Spleen (tissue), 11 donors: ENCODE data around the gene PRKCH. TPM values are rescaled to one million over a fixed set of nuclear protein-coding genes. Genes with fewer than 3 reads are reported as not detected.

Experiments used
- DNase-seq: peaks from one replicate; pipeline ENCODE4 v3.0.0-alpha.2; 2020
- H3K27ac ChIP-seq, 8 donors: fragments of 200-600 bp; sonication (generic) in 7 of 8; 1 replicate in 4 of 8; 2 replicates in 4 of 8; pipeline versions ENCODE4 v1.5.0 to v1.8.0; 2016 to 2021; ENCODE audit warnings: inconsistent platforms in 4 of 8, mild to moderate bottlenecking in 4 of 8, moderate library complexity in 1 of 8
- H3K27me3 ChIP-seq, 7 donors: fragments of 200-600 bp; sonication (generic) in 6 of 7; replicated peaks in 1 of 7; 1 replicate in 4 of 7; 2 replicates in 3 of 7; pipeline versions ENCODE4 v1.5.0 to v1.8.0; 2016 to 2021; ENCODE audit warnings: inconsistent platforms in 3 of 7, mild to moderate bottlenecking in 1 of 7
- H3K36me3 ChIP-seq, 6 donors: fragments of 200-600 bp; sonication (generic) in 5 of 6; 1 replicate in 4 of 6; 2 replicates in 2 of 6; pipeline versions ENCODE4 v1.5.0 to v1.8.0; 2016 to 2021; ENCODE audit warnings: inconsistent platforms in 2 of 6
- H3K4me1 ChIP-seq, 6 donors: fragments of 200-600 bp; sonication (generic) in 5 of 6; 1 replicate in 3 of 6; 2 replicates in 3 of 6; pipeline versions ENCODE4 v1.5.0 to v1.8.0; 2016 to 2021; ENCODE audit warnings: inconsistent platforms in 3 of 6
- H3K4me3 ChIP-seq, 8 donors: fragments of 200-600 bp; sonication (generic) in 7 of 8; 1 replicate in 4 of 8; 2 replicates in 4 of 8; pipeline versions ENCODE4 v1.5.0 to v1.8.0; 2016 to 2021; ENCODE audit warnings: inconsistent platforms in 4 of 8, mild to moderate bottlenecking in 4 of 8, moderate library complexity in 2 of 8
- H3K9me3 ChIP-seq, 8 donors: fragments of 200-600 bp; sonication (generic) in 7 of 8; 1 replicate in 4 of 8; 2 replicates in 4 of 8; pipeline versions ENCODE4 v1.5.0 to v1.8.0; 2016 to 2021; ENCODE audit warnings: inconsistent platforms in 4 of 8
- CTCF ChIP-seq, 11 experiments: fragments of 200-600 bp in 7 of 11; fragments of 450-650 bp in 4 of 11; sonication (generic) in 4 of 11; IDR thresholded peaks in 8 of 11; conservative IDR thresholded peaks in 3 of 11; 1 replicate in 7 of 11; 2 replicates in 4 of 11; pipeline versions ENCODE4 v1.4.0 to v1.8.0; 2016 to 2021; ENCODE audit warnings: antibody characterized with exemption in 11 of 11, inconsistent platforms in 4 of 11, mild to moderate bottlenecking in 1 of 11
- POLR2A ChIP-seq, 3 donors: fragments of 450-650 bp; IDR thresholded peaks; one replicate each; pipeline ENCODE4 v1.5.1; 2017; ENCODE audit warnings: antibody characterized with exemption in 3 of 3, mild to moderate bottlenecking in 1 of 3
- POLR2AphosphoS5 ChIP-seq, 3 donors: sonication (generic); formaldehyde crosslinking; IDR thresholded peaks; one replicate each; pipeline ENCODE4 v1.5.1; 2017; ENCODE audit warnings: antibody characterized with exemption in 3 of 3
- WGBS, 5 donors: extraction: QIAGEN DNeasy Blood & Tissue Kit in 3 of 5; methylation state at CpG; one replicate each; pipeline versions ENCODE4 v1.1.5 to v1.1.7; 2013 to 2018; 5-methylcytosine and 5-hydroxymethylcytosine counted together
- intact Hi-C: fragments of 100-400 bp; cut with DNase I; formaldehyde crosslinking; loops from one replicate; pipeline ENCODE4 v1.15.0; 2023; ENCODE audit warnings: low total_unique reads
- polyA plus RNA-seq, 3 donors: library from polyadenylated mRNA; stranded (reverse); fragments of 200-250 nt; gene quantifications; one replicate each; pipeline ENCODE4 v1.2.1, GENCODE V29; 2013
- total RNA-seq, 7 donors: library from RNA; depleted of rRNA in 3 of 7; stranded (reverse); fragments of >200 nt in 3 of 7; fragmentation: NEBNext Ultra II Directional in 4 of 7; extraction: Animal tissue kit (Norgen Biotek cat#: 25700) in 4 of 7; gene quantifications; one replicate each; pipeline versions ENCODE4 v1.1.0 to v1.2.1, GENCODE V29; 2016 to 2021
- donor health status: healthy with polysubstance abuse.
- donor health status: DM: no; HTN: no; CAD: no; lungs with moderate emphysema.
- donor health status: DM: no; HTN: no; CAD: no.
- donor health status: Bipolar disorder and iron deficiency.
- donor health status: healthy.
- donor health status: DM: no; HTN: no; CAD: no.
- donor health status: DM: yes; HTN: yes; CAD: no.

PRKCH gene
- total and polyA plus RNA-seq, 10 donors = 10.0 to 184 (median 105) TPM

GRCh38 chr14:61586544-61587055 is 265.2 kb downstream of the PRKCH start:
- WGBS, 5 donors = 56 to 85% (median 64%) methylated on average over 4 of the region's 4 CpGs
- H3K4me3 ChIP-seq = no peak overlapping the region
- H3K4me1 ChIP-seq = peaks cover 0 to 38% (median 25%) of the 10 kb centered on the region in 6 donors
- intact Hi-C loops = loop anchor here (10.0 kb wide), 1 partner anchor 128 kb away; no protein-coding TSS in a partner anchor
- DNase-seq = no peak
- H3K27ac ChIP-seq = peak overlapping the region; percentile 51 to 90 (median 80)
- no peaks in the 10 kb centered on the region for H3K36me3 ChIP-seq
- no peaks in the 10 kb centered on the region for H3K9me3 ChIP-seq
- no peaks in the 10 kb centered on the region for H3K27me3 ChIP-seq
- TF ChIP-seq POLR2AphosphoS5 (IDR thresholded peaks at IDR 0.05) (no peak), CTCF (IDR thresholded peaks at IDR 0.05 in 8 of 11, conservative IDR thresholded peaks at IDR 0.05 in 3 of 11) (no peak), POLR2A (IDR thresholded peaks at IDR 0.05) (no peak)

- Histone ChIP-seq H3K9me3 (peaks cover 0 to 4% (median 0%) of the 10 kb centered on the region in 8 donors), H3K4me3 (no peak overlapping the region), H3K27ac (peak overlapping the region; percentile 51 to 90 (median 80)), H3K36me3 (no peaks in the 10 kb centered on the region), H3K27me3 (no peaks in the 10 kb centered on the region), H3K4me1 (peaks cover 0 to 40% (median 28%) of the 10 kb centered on the region in 6 donors)
- intact Hi-C loops = loop anchor here (10.0 kb wide), 1 partner anchor 128 kb away; no protein-coding TSS in a partner anchor
- WGBS, 5 donors = 87 to 95% (median 90%) methylated on average over 5 of the region's 5 CpGs
- no peak for TF ChIP-seq POLR2A (IDR thresholded peaks at IDR 0.05)
- TF ChIP-seq POLR2AphosphoS5 (IDR thresholded peaks at IDR 0.05) = no peak
- no peak for TF ChIP-seq CTCF (IDR thresholded peaks at IDR 0.05 in 8 of 11, conservative IDR thresholded peaks at IDR 0.05 in 3 of 11)
- DNase-seq = no peak
These were observed 265.8 kb downstream of the PRKCH start for GRCh38 chr14:61587081-61587713.

GRCh38 chr14:61588419-61588901 is 267.1 kb downstream of the PRKCH start:
- WGBS, 5 donors = 81 to 85% (median 85%) methylated on average over 6 of the region's 6 CpGs
- no peak for DNase-seq
- H3K4me3 ChIP-seq = no peak overlapping the region
- no peaks in the 10 kb centered on the region for H3K27me3 ChIP-seq
- peak overlapping the region in 2 of 8 donors; percentile 79 to 82 for H3K27ac ChIP-seq
- intact Hi-C loops = loop anchor here (10.0 kb wide), 1 partner anchor 126 kb away; no protein-coding TSS in a partner anchor
- no peak for TF ChIP-seq POLR2AphosphoS5 (IDR thresholded peaks at IDR 0.05)
- no peak for TF ChIP-seq POLR2A (IDR thresholded peaks at IDR 0.05)
- no peak for TF ChIP-seq CTCF (IDR thresholded peaks at IDR 0.05 in 8 of 11, conservative IDR thresholded peaks at IDR 0.05 in 3 of 11)
- peaks cover 0 to 6% (median 0%) of the 10 kb centered on the region in 8 donors for H3K9me3 ChIP-seq
- H3K36me3 ChIP-seq = no peaks in the 10 kb centered on the region
- H3K4me1 ChIP-seq = peaks cover 0 to 41% (median 29%) of the 10 kb centered on the region in 6 donors
